GM12872 (cell line): ENCODE results near the gene ATP2C2.
A peak's percentile ranks its signal among the peaks of the same experiment; 100 is the strongest.

ENCODE experiments used
- TF ChIP-seq, protein P1 (sequence below): IDR thresholded peaks from 3 replicates; pipeline ENCODE4 v1.5.1; 2011; ENCODE audit warnings: low read depth, mild to moderate bottlenecking, low read length, moderate library complexity; ENCODE audit not compliant: insufficient read depth

ATP2C2 gene

DNA sequence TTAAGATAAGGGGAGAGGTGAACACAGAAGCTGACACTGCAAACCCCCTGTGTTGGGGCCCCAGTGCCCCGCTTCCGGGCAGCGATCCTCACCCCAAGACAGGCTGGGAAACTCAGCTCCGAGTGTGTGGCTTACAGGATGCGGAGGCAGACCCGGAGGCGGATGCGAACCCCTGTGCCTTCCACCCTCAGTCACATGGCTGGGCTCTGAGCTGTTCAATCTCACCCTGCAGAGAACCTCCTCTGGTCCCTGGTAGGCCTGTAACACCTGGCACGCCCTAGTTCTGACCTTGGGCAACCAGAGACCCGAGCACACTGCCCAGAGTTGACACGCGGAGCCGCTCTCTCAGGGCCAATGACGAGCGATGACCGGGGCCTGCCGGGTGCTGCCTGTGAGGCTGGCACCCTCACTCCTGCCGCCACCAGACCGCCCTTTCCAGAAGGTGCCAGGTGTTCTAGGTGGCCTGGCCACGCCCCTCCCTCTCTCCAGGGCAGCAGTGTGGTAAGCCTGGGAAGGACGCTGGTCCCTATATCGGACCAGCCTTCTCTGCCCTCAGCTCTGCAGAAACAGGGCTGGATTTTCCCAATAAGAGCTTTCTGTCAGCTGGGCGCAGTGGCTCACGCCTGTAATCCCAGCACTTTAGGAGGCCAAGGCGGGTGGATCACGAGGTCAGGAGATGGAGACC lies 112.9 kb downstream of the ATP2C2 start:
- TF ChIP-seq, protein P1, sequence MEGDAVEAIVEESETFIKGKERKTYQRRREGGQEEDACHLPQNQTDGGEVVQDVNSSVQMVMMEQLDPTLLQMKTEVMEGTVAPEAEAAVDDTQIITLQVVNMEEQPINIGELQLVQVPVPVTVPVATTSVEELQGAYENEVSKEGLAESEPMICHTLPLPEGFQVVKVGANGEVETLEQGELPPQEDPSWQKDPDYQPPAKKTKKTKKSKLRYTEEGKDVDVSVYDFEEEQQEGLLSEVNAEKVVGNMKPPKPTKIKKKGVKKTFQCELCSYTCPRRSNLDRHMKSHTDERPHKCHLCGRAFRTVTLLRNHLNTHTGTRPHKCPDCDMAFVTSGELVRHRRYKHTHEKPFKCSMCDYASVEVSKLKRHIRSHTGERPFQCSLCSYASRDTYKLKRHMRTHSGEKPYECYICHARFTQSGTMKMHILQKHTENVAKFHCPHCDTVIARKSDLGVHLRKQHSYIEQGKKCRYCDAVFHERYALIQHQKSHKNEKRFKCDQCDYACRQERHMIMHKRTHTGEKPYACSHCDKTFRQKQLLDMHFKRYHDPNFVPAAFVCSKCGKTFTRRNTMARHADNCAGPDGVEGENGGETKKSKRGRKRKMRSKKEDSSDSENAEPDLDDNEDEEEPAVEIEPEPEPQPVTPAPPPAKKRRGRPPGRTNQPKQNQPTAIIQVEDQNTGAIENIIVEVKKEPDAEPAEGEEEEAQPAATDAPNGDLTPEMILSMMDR: no peak

DNA sequence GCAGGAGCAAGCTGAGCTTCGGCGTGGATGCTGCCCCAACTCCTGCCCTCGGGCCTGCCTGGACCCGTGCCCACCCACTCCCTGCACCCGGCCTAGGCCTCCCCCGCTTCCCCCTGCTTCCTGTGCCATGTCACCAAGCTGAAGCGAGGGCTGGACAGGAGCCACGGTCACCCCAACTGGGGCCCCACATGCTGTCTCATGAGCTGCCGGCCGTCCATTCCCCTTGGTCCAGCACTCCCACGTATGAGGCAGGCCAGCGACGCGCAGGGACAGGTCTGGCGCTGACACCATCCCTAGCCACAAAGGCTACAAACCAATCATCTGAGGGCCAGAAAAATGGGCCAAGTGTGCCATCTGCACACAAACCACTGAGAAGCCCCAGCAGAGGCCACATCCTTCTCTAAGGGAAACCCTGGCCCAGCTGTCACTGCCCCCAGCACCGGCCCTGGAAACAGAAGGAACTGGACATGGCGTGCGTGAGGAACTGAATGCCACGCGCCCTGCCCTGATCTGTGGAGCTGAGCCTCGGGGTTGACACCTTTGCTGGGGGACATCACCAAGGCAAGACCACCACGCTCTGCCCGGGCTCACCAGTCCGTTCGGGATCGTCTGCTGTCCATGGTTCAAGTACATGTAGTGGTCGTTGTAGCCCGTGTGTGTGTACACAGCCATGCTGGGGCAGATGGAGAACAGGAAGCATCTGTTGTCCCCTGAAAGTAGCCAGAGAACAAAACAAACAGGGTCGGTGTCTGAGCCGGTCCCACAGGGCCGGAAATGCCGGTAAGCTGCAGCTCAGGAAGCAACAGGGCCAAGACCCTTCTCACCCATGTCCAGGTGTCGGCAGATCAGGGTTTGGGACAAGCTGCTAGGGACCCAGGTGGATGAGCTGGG lies 113.9 kb downstream of the ATP2C2 start:
- TF ChIP-seq, protein P1: no peak

DNA sequence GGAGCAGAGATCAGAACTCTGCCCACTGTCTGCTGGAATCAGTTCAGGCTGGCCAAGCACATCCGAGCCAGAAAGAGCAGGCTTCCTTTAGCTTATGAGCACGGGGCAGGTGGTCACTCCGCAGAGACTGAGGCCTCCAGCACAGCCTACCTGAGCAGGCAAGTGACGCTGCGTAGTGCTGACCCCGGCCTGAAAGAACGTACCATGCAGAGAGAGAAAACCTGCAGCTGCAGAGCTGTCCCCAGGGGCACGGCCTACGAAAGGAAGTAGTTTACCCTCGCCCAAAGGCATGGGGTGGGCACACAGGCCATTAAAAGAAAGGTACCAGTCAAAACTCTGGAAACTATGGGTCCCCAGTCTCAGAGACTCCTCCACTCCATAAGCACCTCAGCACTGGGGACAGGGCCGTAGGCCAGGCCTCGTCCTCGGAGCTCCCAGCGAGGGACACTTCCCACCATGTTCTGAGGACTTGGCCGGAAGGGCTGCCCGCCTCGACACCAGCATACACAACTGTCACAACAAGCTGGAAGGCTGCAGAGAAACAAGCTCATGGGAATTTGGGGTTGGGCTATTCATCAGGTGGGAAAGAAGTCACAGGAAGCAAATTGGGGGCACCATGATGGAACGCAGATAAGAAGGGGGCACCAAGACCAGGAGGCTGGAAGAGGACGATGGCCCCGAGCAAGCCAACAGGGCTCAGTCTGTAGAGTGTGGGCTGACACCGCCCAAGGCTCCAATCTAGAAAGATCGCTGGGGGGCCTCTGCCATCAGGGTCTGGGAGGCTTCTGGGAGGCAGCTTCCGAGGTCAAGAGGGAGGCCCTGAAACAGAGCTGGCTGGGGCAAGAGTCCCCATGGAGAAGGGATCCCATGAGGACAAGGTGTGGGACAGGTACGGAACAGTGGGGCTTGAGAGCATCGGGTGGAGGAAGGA lies 114.9 kb downstream of the ATP2C2 start:
- TF ChIP-seq, protein P1: no peak

DNA sequence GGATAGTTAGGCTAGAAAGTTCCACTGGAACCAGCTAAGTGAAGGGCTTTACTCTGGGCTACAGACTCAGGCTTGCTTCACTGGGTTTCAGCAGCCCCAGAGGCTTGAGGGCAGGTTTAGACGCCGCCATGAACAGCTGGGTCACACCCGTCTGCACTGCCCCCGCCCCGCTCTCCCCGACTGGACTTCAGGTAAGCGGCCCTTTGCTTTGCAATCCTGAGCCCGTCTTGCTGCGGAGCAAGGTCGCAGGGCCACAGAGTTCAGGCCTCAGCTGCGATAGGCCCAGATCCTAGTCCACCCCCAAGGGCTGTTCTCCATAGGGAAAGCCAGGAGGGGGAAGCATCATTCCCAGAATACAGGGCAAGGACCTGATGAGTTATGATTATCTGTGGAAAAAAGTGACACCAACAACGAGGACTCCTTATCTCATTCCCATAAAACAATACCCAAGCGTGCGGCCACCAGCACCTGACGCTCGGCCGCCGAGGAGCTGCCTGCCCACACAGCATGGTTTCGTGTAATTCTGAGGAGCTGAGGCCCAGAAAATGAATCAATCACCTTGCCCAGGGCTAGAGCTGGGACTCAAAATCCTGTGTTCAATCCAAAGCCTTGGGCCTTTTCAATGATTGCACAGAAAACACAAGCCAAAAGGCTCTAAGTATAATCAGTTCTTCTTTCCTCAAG lies 115.7 kb downstream of the ATP2C2 start:
- TF ChIP-seq, protein P1: no peak

DNA sequence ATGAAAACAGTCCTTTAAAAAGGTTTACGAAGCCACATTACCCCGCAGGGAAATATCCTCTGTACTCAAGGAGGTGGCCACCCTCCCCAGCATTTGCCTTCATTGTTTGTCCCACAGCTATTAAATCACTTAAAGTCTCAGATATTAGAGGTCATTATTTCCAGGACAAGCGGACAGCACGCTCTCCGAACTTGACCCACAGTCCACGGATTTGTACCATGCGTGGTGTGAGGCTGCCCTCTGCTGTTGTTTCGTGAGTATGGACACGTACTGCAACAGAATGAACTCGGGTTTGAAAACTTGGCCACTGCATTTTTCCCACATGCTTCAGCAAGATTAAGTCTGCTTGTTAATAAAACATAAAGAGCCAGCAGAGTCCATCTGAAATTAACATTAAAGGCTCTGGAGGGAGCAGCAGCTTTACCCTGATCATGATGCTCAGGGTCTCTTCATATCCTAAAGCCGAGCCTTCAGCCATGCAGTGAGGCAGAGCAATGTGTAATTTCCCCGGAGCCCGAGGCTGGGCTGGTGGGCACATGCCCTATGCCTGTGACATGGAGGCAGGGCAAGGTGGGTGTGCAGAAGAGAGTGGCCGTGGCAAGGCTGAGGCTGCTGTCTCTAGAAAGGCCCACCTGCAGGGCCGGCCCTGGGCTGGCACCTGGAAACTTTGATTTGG lies 116.4 kb downstream of the ATP2C2 start:
- TF ChIP-seq, protein P1: peak; percentile 53

DNA sequence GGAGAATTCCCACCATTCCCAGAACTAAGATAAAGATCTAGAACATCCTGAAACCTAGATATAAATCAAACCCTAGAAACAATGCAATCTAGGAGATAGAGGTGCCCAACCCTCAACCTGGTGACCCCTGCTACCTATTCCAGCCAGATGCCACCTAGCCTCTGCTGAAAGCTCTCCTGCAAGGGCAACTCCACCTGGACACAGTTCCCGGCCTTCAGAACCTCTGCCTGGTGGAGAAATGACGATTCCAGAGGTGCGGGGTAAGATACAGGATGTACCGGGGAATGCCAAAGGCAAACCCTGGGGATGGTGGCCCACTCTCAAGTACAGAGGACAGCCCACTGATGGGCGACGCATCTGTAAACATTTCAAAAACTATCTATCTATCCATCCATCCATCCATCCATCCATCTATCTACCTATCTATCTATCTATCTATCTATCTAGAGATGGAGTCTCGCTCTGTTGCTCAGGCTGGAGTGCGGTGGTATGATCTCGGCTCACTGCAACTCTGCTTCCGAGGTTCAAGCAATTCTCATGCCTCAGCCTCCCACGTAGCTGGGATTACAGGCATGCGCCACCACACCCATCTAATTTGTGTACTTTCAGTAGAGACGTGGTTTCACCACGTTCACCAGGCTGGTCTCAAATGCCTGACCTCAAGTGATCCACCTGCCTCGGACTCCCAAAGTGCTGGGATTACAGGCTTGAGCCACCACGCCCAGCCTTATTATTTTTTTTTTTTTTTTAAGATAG lies 117.1 kb downstream of the ATP2C2 start:
- TF ChIP-seq, protein P1: no peak
